Stimulated activated CD4-positive, alpha-beta T cell treated with anti-CD3 and anti-CD28 coated beads, Interleukin-4, amount 100 ng/mL, for 4 hours (primary cell): ENCODE results near the gene SPDYE4.
"Not testable (repeated sequence)": the region's sequence is repeated elsewhere in the genome, so short reads cannot be mapped to it uniquely, and the experiment has no call there.

Experiments used
- DNase-seq, 2 experiments: peaks; one replicate each; pipeline ENCODE4 v3.0.0-alpha.2; 2020

The SPDYE4 gene

GRCh38 chr17:8758137-8758596, at the start of gene SPDYE4:
SPDYE4 (minus strand) TSS chr17:8758546; CDS start chr17:8758382, 164 bp downstream.
- DNase-seq = no peak

GRCh38 chr17:8806926-8807550, 48.7 kb upstream of the SPDYE4 start:
- DNase-seq = no peak

- DNase-seq = no peak
These were observed 48.0 kb upstream of the SPDYE4 start for GRCh38 chr17:8806253-8806925.

- not testable (repeated sequence) for DNase-seq
These were observed 47.0 kb upstream of the SPDYE4 start for GRCh38 chr17:8805396-8805795.

GRCh38 chr17:8803531-8804420, 45.4 kb upstream of the SPDYE4 start:
- no peak for DNase-seq

GRCh38 chr17:8801135-8801840, 42.9 kb upstream of the SPDYE4 start:
- no peak for DNase-seq

GRCh38 chr17:8800656-8801055, 42.3 kb upstream of the SPDYE4 start:
- DNase-seq = no peak

GRCh38 chr17:8799570-8800212, 41.3 kb upstream of the SPDYE4 start:
- DNase-seq = no peak

GRCh38 chr17:8798846-8799569, 40.7 kb upstream of the SPDYE4 start, which contains the start of gene MFSD6L:
MFSD6L (minus strand) TSS chr17:8799365; CDS start chr17:8799120, 245 bp downstream.
- DNase-seq = no peak

GRCh38 chr17:8798176-8798845, 40.0 kb upstream of the SPDYE4 start:
- DNase-seq = no peak

- no peak for DNase-seq
These were observed 39.4 kb upstream of the SPDYE4 start for GRCh38 chr17:8797621-8798175.

- no peak for DNase-seq
These were observed 36.3 kb upstream of the SPDYE4 start for GRCh38 chr17:8794636-8795035.

GRCh38 chr17:8793649-8794048, 35.3 kb upstream of the SPDYE4 start:
- no peak for DNase-seq

- no peak for DNase-seq
These were observed 34.3 kb upstream of the SPDYE4 start for GRCh38 chr17:8792646-8793045.

GRCh38 chr17:8791910-8792270, 33.5 kb upstream of the SPDYE4 start:
- DNase-seq = no peak

GRCh38 chr17:8791248-8791909, 33.0 kb upstream of the SPDYE4 start:
- no peak for DNase-seq

GRCh38 chr17:8789743-8790142, 31.4 kb upstream of the SPDYE4 start:
- DNase-seq = no peak

GRCh38 chr17:8788998-8789397, 30.7 kb upstream of the SPDYE4 start:
- DNase-seq = no peak

- DNase-seq = peak; percentile 42 to 60
These were observed 27.4 kb upstream of the SPDYE4 start for GRCh38 chr17:8785547-8786413.
